Fibroblast of skin of abdomen (primary cell): Measurements from ENCODE around the gene CHMP2B. TPM values are rescaled to one million over a fixed set of nuclear protein-coding genes. Genes with fewer than 3 reads are reported as not detected.

Experiments used
- DNase-seq: peaks from one replicate; pipeline ENCODE4 v3.0.0-alpha.2; 2013
- polyA plus RNA-seq, 2 experiments: library from polyadenylated mRNA; unstranded; fragments of 120-200 nt; gene quantifications; one replicate each; pipeline ENCODE4 v1.2.1, GENCODE V29; 2013; ENCODE audit not compliant: insufficient read length in 2 of 2

The CHMP2B gene, protein sequence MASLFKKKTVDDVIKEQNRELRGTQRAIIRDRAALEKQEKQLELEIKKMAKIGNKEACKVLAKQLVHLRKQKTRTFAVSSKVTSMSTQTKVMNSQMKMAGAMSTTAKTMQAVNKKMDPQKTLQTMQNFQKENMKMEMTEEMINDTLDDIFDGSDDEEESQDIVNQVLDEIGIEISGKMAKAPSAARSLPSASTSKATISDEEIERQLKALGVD
- polyA plus RNA-seq (2013, experiment 1 of 2; ENCODE audit: insufficient read length) = 41.8 TPM
- 41.1 TPM for polyA plus RNA-seq (2013, experiment 2 of 2; ENCODE audit: insufficient read length)

DNA sequence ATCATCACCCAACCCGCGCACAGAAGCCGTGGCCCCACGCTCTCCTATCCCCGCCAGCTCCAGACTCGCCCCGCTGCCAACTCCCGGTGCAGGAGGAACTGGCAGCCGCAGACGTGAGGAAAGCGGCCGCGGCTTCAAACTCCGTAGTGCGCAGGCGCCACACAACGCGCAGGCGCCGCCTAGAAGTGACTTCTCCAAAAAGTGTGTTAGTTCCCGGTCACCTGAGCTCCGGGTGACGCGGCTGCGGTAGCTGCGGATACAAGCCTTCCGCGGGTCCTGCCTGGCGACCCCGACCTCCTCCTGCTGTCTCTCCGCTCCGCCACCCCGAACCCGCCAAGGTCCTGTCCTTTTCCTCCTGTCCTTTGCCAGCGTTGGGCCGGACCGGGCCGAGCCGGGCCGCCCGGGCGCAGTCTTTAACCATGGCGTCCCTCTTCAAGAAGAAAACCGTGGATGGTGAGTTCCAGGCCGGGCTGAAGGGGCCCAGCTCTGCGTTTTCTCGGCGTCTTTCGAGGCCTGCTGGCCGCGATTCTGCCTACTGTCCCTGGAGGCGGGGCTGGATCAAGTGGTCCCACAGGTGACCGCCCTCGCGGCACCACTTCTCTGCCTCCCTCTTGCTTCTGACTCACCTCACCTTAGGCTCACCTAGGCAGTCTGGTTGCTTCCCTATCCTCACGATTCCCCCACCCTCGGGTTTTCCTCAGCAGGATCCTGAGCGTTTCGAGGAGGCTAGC lies at the start of gene CHMP2B:
CHMP2B (plus strand) TSS at position 206 of the 731 bp plus-strand sequence; CDS start at position 420, 214 bp downstream.
- DNase-seq = peak; percentile 92

DNA sequence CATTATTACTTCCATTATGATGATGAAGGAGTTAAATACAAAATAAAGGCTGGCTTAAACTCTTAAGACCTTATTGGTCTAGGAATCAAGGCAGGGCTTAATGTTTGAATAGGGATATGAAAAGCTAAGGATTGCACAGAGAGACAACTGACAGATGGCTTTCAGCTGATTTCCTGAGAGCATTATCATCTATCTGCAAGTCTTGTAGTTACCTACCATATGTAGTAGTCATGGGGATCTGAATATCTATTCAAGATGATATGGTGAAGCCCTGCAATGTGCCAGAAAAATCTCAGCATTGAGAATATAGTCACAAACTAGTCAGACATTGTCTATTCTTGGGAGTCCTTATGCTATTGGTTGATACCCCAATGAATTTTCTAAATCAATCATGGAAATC lies 47.5 kb upstream of the CHMP2B start:
- DNase-seq = no peak

DNA sequence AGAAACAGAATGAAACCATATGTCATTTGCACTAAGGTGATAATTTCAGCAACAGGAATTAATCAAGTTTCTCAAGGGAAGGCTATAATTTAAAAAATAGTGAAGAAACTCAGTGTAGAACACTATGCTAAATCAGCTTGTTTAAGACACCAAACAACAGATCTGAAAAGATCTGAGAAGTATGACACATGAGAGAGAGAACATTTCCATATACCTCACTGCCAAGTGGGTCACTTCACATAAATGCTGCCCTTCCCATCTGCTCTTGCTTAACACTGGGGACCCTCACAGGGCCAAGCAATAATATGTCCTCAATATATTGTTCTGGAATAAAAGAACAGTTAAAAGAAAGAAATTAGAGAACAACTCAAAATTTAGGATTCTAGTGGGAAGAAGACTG lies 45.6 kb upstream of the CHMP2B start:
- no peak for DNase-seq

DNA sequence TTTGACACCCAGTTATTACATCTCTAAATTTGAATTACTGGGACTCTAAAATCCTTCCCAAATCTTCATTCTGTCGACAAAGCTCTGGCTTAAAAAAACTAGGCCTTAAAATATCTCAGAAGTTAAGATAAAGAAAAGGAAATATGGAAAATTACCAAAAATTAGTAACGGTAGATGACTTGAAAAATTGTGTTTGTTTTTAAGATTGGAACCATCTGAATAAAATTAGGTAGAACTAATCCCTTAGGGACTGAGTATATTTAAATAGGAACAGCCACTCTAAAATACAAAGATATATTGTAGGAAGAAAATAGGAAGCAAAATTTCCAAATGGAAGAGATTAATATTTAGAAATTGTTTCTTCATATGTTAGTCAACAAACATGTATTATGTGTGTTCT lies 45.1 kb upstream of the CHMP2B start:
- DNase-seq = no peak

DNA sequence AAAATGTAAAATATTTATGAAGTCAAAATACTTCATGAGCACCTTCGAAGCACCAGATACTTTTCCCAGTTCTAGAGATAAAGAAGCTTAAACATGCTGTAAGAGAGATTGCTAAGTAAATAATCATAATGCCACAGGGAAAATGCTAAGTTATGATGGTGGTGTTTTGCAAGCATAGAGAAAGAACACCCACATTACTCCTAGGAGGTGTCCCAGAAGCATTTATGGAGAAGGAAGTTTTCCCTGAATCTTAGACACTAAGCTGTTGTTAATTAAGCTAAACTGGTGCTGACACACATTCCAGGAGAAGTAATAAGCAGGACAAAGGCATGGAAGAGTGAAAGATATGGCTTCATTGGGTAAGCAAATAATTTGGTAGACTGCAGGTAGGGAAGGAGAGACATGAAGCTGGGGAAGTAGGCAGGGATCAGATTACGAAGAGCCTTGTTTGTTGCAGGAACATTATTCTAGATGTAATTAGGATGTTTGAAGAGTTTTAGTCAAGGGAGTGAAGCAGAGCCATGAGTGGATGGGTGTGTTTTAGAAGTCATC lies 40.4 kb upstream of the CHMP2B start:
- DNase-seq = no peak

DNA sequence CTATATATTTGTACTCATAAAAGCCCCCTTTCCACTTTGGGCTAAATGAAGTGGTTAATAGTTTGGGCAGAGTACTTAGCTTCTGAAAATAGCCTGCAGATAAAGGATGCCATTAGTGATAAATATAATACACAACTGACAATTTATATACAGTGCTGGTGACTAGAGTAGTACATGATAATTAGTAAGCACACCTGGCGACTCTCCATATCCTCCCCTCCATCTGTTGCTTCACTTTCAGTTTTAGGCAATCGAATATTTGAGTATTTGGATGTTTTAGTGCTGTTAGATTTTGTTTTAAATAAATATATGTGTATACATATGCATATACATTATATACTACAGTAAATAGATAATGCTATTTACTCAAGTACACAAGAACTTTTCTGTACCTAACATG lies 35.9 kb upstream of the CHMP2B start:
- DNase-seq = no peak

DNA sequence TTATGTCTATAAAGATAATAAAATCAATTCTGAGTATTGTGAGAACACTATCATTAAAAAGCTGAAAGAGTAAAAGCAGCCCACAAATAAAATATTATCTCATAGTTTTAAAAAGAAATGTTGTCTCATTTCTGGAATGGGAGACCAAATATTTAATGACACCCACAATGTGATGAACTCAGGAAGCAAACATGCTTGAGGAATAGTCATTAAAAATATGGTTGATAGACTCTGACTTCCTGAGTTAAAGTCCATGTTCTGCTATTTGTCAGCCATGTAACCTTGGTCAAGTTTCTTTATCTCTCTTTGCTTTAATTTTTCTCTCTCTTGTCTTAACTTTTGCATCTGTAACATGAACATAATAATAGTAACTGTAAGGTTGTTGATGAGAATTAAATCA lies 35.5 kb upstream of the CHMP2B start:
- no peak for DNase-seq

DNA sequence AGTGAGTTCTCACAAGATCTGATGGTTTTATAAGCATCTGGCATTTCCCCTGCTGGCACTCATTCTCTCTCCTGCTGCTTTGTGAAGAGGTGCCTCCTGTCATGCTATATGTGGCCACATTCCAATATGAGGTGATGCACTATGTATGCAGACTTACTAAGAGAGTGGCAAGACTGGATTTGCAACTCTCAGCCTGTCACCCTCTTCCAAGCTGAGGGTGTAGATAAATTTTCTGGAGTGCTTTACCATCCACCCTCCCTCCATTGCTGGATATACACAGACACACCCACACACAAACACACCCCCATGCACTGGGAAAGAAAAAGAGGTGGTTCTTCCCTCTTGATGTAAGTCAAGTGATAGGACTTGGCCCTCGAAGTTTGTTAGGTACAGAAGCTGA lies 30.2 kb upstream of the CHMP2B start:
- DNase-seq = no peak

DNA sequence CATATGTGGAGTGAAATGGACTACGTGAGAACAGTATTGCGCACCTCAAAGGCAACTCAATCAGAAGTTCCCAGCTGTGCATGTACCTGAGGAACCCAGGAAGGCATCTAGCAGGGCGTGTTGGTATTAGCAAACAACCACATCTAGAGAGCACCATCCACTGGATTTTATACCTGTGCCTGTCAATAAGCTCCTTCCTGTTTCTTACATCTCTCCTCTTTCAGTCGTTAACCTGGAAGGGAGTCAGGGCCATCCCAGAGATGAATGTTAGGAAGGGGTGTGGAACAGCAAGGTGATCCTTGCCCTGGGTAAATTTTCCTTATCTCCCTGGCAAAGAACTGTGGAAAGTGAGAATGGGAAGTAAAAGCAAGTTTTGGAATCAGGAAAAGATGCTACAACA lies 29.6 kb upstream of the CHMP2B start:
- no peak for DNase-seq

DNA sequence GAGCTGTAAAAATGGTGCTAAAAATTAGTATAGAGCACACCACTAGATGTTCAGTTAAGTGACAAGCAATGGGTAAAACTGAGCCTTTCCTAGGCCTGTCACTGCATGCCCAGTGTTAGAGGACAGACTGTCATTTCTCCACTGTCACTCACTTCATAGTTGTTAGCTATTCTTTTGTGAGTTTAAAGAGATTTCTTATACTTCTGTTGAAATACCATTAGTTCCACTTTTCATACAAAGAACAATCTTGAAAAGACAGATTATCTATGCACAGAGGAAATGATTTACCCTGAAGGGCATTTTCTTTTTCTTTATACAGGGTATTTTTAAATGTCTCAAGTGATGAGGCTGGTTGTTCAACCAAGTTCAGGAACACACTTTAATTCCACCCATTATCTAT lies 28.3 kb upstream of the CHMP2B start:
- DNase-seq = no peak

DNA sequence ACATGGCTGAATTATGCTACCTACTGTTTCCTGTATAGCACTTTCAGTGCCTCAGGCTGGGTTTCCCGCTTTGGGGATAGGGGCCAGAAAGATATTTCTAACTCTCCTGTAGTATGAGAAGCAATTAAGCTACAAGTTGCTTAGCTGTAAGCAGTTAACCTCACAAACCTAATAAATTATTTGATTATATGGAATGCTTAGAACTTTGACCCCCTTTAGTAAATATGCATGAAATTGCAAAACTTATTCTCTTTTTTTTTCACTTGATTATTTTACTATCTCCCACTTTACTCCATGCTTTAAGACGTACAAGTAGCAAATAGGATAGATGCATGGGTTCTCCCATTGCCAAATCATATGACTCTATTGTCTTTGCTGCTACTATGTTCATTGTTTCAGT lies 27.5 kb upstream of the CHMP2B start:
- no peak for DNase-seq

DNA sequence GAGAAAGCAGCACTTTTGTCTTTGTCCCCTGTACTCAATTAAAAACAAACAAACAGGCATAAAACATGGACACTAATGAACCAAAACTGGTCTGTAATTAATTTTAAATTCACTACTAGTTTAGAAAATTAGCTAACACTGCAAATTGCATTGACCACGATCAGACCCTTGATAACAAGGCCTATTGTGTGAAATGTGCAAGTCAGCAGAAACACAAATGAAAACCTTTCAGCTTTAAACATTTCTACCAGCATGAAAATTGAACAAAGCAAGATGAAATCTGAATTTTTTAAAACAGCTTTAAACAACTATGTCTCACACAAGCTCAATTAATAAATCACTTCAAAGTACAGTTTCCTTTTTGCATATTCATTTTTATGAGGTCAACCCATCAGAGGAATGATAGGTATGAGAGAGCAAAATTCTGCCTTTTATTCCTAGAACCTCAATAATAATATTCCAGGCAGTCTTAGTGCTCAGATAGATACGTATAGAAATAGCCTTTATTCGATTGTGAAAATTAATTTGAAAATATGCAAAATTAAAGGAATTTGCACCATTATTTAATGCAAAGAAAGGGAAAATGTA lies 27.0 kb upstream of the CHMP2B start:
- DNase-seq = no peak

DNA sequence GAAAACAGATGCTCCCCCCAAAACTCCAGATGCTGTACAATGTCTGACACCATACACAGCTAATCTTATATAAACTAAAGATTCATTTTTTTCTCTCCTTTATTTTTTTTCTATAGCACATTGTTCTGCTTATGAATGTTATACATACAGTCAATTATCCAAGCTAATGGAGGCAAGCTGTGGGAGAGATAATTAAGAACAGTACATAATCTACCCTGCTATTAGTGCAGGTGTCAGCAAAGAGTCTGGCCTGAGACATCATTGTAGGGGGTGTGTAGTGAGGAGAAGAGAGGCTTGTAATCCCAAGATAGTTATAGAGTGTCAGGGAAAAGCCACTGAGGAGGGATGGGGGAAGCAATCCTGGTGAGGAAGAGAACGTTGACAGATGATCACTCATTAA lies 25.4 kb upstream of the CHMP2B start:
- no peak for DNase-seq

DNA sequence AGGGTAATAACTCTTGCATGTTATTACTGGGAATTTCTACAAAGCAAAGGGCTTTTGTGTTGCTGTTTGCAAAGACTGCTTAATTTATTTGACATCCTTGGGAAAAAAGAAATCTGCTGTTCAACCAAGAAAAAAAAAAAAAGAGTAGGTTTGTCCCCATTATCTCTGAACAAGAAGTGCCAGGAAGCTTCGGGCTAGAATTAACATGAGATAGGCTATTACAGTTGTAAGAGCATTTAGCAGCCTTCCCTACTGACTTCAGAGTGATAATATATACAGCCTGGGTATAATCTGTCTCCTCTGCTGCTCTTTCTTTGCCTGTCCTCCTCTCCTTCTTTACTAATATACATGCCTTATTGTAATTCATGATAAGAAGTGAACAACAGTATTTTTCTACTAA lies 23.3 kb upstream of the CHMP2B start:
- no peak for DNase-seq

DNA sequence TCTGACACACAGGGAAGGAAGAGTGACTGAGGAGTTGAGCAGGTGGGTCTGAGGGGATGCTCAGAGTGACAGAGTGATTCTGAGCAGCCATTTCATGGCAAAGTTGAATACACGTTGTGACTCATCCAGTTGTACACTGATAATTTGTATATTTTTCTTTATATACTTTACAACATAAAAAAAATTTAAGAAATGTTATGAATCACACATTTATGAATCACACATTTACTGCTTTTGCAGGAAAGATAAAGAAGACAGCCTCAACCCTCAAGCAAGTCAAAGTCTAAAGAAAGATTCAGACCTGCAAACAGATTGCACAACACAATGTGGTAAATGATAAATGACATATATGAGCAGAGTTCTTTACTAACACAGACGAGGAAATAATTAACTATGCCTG lies 21.0 kb upstream of the CHMP2B start:
- peak; percentile 91 for DNase-seq

DNA sequence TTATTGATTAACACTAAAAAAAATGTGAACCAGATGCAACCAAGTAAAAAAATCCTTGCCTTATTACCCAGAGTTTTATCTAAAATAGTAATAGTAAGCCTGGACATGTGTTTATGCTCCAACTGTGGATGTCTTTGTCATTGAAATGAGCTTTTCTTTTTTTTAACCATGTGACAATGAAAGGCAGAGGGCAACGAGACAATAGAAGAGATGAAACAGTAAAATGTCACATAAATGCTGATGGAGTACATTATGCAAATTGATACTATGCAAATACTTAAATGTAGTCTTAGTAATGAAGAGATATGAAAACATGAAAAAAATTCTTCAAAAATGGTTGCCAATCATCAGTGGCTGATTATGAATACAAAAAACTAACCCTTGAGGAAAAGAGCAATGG lies 20.5 kb upstream of the CHMP2B start:
- no peak for DNase-seq

DNA sequence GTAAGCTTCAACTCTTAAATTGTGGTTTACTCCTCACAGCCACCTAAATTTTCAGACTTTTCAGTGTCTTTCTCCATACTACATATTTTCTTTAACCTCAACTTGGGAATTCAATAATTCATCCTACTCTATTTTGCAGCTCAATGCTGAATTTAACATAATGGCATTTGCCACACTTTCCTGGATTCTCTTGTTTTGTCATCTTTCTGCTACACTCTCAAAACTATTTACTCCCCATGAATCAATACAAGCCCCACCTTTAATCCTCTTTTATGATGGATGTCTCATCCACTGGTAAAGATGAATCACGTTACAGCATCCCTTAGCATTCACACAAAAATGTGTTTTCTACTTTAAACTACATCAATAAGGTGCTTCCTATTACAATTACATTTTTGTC lies 19.6 kb upstream of the CHMP2B start:
- DNase-seq = peak; percentile 76

DNA sequence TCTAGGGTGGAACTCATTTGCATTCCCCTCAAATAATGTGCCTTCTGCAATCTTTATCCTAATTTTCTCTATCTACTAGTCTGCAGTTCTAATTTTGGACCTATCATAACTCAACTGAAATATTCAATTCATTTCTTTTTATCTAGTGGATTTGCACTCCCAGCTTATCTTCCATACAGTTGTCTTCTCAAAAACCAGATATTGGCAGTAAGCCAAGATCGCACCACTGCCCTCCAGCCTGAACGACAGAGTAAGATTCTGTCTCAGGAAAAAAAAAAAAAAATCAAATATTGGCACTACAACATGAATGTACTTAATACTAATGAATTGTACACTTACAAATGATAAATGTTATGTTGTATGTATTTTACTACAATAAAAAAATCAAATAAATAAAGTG lies 18.0 kb upstream of the CHMP2B start:
- no peak for DNase-seq

DNA sequence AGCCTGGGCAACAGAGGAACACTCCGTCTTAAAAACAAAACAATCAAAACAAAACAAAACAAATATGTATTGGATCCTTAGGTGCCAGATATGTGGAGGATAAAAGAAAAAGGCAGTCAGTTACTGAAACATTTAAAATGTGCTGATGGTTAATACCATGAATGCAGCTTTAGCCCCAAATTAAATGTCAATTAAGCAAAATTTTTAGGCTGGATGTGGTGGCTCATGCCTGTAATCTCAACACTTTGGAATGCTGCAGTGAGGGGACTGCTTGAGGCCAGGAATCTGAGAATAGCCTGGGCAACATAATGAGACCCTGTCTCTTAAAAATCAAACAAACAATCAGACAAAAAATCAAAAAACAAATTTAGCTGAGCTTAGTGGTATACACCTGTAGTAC lies 8.5 kb upstream of the CHMP2B start:
- DNase-seq = peak; percentile 17

DNA sequence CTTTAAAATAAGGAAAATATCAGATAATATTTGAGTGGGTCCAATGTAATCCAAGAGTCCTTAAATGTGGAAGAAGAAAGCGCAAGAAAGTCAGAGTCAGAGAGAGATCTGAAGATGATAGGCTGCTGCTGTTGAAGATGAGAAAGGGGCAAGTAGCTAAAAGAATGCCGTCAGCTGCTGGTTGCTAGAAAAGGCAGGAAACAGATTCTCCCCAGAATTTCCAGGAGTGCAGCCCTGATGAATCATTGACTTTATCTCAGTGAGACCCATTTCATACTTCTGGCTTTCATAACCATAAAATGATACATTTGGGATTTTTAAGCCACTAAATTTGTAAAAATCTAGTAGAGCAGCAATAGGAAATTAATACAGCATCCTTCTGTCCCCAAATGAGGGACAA lies 7.5 kb upstream of the CHMP2B start:
- DNase-seq = peak; percentile 18

DNA sequence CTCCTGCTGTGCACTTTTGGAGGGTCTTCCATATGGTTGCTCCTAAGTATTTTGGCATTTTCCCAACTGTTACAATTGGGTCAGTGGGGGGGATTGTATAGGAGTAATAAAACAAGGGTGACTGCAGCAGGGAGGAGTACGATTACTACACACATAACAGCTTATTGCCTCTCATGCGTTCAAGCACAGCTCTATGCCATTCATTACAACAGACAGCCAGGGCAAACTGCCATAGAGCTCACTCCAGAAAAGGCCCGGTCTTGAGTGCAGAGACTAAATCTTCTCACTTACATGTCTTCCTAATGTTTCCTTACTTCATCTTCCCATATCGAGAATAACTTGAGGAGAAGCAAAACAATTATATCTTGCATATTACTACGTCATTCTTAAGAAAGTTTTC lies 1.4 kb upstream of the CHMP2B start:
- DNase-seq = peak; percentile 16

DNA sequence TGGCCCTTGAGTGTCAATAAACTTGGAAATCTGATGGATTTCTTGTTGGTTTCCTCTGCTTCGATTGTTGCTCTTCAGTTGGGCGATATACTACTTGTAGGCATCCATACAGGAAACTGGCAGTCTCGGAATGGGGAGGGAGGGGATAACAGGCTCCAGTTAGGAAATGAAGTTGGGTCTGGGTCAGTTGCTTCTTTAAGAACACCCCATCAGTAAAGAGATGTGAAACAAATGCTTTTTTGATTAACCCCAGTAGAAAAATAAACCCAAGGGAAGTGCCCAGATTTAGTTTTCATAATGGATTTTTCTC lies 681 bp downstream of the CHMP2B start:
- DNase-seq = peak; percentile 4

DNA sequence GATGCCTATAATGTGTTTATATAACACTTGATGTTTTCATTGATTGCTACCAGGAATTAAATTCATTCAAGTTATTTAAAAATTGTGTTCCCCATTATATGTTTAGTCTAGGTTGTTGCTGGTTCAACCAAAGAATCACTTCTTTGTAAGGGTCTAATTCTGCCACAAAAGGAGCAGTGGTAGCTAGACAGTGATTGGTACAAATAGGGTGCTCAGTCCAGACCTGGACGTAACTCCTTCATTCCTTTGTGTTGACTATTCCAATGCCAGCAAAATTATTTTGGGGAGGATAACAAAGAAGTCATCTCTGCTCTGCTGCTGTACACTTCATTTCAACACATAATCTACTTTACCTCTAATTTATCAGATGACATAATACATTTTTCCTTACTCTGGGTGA lies 1.2 kb downstream of the CHMP2B start:
- peak; percentile 34 for DNase-seq

DNA sequence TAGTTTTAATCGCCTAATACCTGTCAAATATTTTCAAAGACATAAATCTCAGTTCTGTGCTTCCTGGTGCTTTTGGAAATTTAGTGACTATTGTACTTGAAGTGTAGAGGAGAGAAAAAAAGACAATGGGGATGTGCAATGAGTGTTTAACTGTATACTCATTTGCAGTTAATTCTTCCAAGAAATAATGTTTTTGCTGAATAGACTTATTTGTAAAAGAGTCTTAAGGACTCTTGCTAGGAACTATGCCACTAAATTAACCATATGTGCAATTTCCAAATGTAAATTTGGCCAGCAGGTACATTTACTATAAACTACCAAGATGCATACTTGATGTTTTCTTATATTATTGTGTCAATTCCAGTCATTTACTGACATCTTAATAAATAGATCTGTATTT lies 2.0 kb downstream of the CHMP2B start:
- DNase-seq = no peak
